ENCODE measurements around the gene ASB3.
"Not testable (repeated sequence)": the region's sequence is repeated elsewhere in the genome, so short reads cannot be mapped to it uniquely, and the experiment has no call there.

Gene ASB3

GRCh38 chr2:53729143-53729762 lies 57.5 kb downstream of the ASB3 start:
- no peak for DNase-seq

- DNase-seq = no peak
Observed at GRCh38 chr2:53727921-53728320, 58.8 kb downstream of the ASB3 start.

GRCh38 chr2:53725662-53726061 lies 61.1 kb downstream of the ASB3 start:
- DNase-seq = no peak

GRCh38 chr2:53724536-53724935 lies 62.2 kb downstream of the ASB3 start:
- no peak for DNase-seq

GRCh38 chr2:53720944-53721343 lies 65.8 kb downstream of the ASB3 start:
- not testable (repeated sequence) for DNase-seq

- DNase-seq = no peak
Observed at GRCh38 chr2:53715568-53715967, 71.2 kb downstream of the ASB3 start.

GRCh38 chr2:53711271-53711780 lies 75.4 kb downstream of the ASB3 start:
- DNase-seq = no peak

GRCh38 chr2:53708988-53709387 lies 77.8 kb downstream of the ASB3 start:
- DNase-seq = no peak

GRCh38 chr2:53701221-53701620 lies 85.5 kb downstream of the ASB3 start:
- DNase-seq = no peak

- DNase-seq = no peak
Observed at GRCh38 chr2:53697686-53698085, 89.1 kb downstream of the ASB3 start.

- DNase-seq = no peak
Observed at GRCh38 chr2:53697092-53697491, 89.7 kb downstream of the ASB3 start.

GRCh38 chr2:53695575-53695974 lies 91.2 kb downstream of the ASB3 start:
- DNase-seq = no peak

GRCh38 chr2:53694096-53694771 lies 92.5 kb downstream of the ASB3 start:
- no peak for DNase-seq

- no peak for DNase-seq
Observed at GRCh38 chr2:53690876-53691275, 95.9 kb downstream of the ASB3 start.

- no peak for DNase-seq
Observed at GRCh38 chr2:53672881-53673522, 113.8 kb downstream of the ASB3 start.

GRCh38 chr2:53670331-53670730 lies 116.4 kb downstream of the ASB3 start:
- DNase-seq = no peak

- no peak for DNase-seq
Observed at GRCh38 chr2:53668624-53669026, 118.1 kb downstream of the ASB3 start.

- DNase-seq = not testable (repeated sequence)
Observed at GRCh38 chr2:53667130-53667529, 119.6 kb downstream of the ASB3 start.

- no peak for DNase-seq
Observed at GRCh38 chr2:53660886-53661285, 125.9 kb downstream of the ASB3 start.

- DNase-seq = not testable (repeated sequence)
Observed at GRCh38 chr2:53658474-53658873, 128.3 kb downstream of the ASB3 start.

GRCh38 chr2:53655256-53655655 lies 131.5 kb downstream of the ASB3 start:
- DNase-seq = no peak

- no peak for DNase-seq
Observed at GRCh38 chr2:53654396-53654795, 132.4 kb downstream of the ASB3 start.

GRCh38 chr2:53652131-53652530 lies 134.6 kb downstream of the ASB3 start:
- no peak for DNase-seq

GRCh38 chr2:53646788-53647187 lies 140.0 kb downstream of the ASB3 start:
- no peak for DNase-seq

All from activated CD4-positive, CD25-positive, alpha-beta regulatory T cell treated with anti-CD3 and anti-CD28 coated beads, Interleukin-2, amount 50 U/mL, for 72 hours (primary cell).